ENCODE data around the gene ODAD2.
"Not testable (repeated sequence)": the region's sequence is repeated elsewhere in the genome, so short reads cannot be mapped to it uniquely, and the experiment has no call there.

Gene ODAD2, protein sequence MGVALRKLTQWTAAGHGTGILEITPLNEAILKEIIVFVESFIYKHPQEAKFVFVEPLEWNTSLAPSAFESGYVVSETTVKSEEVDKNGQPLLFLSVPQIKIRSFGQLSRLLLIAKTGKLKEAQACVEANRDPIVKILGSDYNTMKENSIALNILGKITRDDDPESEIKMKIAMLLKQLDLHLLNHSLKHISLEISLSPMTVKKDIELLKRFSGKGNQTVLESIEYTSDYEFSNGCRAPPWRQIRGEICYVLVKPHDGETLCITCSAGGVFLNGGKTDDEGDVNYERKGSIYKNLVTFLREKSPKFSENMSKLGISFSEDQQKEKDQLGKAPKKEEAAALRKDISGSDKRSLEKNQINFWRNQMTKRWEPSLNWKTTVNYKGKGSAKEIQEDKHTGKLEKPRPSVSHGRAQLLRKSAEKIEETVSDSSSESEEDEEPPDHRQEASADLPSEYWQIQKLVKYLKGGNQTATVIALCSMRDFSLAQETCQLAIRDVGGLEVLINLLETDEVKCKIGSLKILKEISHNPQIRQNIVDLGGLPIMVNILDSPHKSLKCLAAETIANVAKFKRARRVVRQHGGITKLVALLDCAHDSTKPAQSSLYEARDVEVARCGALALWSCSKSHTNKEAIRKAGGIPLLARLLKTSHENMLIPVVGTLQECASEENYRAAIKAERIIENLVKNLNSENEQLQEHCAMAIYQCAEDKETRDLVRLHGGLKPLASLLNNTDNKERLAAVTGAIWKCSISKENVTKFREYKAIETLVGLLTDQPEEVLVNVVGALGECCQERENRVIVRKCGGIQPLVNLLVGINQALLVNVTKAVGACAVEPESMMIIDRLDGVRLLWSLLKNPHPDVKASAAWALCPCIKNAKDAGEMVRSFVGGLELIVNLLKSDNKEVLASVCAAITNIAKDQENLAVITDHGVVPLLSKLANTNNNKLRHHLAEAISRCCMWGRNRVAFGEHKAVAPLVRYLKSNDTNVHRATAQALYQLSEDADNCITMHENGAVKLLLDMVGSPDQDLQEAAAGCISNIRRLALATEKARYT

DNA sequence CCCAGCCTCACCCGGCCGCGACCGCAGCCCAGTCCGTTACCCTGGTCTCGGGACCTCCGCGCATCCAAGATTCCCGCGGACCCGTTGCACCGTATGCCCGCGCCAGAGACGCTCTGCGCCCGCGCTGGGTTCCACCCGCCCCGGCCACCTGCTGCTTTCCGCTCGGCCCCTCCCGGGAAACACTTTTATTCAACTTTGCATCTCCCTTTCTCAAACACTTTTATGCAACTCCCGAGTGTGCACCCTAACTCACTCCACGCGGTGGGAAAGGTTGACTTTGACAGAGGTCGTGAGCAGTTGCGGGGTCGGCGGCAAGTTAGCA is at the start of gene ODAD2:
TSS of gene ODAD2 (minus strand) at position 126 of the 322 bp plus-strand sequence. CDS start 3,937 bp downstream, outside the sequence.
- no peak for DNase-seq (ENCODE audit: low spot score)

DNA sequence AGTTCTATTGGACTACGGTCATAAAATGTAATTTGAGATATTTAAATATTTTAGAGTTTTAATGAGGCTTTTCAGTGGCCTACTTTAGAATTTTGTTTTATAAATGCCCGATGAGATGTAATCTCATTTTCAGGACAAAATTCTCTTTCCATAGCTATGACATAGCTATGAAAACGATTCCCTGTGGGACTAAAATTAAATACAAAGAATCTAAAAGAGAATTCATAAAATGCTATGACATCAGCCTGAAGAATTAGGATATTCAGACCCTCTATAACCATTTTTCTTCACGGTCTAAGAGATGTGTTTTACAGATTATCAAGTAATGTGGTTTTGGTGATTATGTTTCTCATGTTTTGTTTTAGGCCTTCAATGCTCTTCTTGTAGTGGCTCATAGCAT is 48.2 kb upstream of the ODAD2 start:
- DNase-seq (ENCODE audit: low spot score): no peak

DNA sequence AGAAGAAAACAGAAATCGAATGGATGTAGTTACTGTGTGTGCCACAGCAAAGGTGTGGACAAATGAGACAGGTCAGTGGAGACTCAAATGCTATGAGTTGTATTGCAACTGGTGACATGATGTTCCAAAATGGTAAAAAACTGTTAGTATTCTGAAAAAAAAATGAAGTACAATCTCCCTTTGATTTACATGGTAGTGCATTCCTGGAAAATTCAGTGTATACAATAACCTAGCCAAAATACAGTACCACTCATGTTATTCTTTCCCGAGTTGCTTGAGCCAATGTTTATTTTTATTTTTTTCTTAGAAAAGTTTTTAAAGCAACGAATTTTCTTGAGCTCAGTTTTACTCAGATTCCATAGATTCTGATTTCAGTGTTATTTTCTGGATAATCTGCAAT is 47.7 kb upstream of the ODAD2 start:
- no peak for DNase-seq (ENCODE audit: low spot score)

DNA sequence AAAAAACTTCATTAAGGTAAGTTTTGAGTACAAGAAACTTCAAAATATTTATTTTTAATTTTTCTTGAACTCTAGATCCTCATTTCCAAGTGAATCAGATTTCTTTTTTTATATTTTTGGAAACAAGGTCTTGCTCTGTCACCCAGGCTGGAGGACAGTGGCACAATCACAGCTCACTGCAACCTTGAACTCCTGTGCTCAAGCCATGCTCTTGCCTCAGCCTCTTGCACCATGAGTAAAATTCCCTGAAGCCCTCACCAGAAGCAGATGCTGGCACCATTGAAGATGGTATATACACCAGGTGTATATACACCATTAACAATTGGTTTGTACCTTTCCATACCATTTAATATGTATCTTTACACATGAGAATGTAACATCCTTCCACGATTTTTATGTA is 45.1 kb upstream of the ODAD2 start:
- no peak for DNase-seq (ENCODE audit: low spot score)

DNA sequence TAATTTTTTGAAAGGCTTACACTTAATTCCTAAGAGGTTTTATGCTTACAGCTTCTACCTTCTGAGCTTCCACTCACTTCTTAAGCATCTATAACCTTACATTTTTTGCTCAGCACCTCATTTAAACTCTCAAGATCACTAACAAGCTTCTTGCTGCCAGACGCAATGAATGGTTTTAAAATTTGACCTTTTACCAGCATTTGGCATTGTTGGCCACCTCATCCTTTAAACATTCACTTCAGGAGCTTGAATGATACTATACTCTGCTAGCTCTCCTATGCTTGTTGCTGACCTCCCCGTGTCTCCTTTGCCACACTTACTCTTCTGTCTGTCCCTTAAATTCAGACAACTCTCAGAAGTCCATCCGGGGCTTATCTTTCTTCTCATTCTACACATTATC is 37.7 kb upstream of the ODAD2 start:
- DNase-seq (ENCODE audit: low spot score): no peak

DNA sequence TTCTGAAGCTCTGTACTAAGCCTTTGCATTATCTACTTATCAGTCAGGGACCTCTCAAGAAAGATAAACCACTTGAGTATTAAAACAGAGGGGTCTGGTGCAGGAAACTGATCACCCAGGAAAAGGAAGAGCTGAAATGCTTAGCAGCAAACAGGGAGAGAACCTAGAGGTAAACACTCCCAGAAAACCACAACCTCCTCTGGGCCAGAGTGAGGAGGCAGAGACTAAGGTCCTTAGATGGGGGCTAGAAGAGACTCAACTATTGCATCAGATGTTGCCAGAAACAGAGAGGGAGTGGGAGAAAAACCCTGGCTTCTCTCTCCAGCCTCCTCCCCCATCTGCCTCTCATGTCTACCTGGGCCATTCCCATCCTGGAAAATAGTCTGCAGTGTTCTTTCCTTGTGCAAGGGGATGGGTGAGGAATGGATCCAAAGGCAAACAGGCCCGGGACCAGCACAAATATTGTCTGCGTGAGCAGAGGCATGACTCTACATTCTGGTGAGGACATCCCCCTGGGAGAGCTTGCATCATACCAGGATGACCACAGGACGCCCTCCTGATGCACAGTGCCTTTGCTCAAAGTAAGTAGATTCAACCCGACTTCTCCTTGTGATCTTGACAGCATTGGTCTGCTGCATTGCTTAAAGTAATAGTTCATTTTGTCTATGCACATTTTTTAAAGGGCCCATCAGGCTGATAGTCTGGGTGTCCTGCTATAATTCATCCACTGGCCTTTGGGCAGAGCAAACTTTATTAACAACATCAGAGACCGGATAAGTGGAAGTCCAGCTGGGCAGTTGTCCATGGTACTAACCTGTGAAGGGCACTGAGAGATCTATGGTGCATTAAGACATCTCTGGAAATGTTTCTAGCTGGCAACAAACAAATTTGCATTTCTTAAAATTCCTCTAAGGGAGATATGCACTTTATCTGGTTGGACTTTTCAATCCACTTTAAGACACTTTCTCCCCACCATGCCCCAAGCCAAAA is 22.4 kb upstream of the ODAD2 start:
- no peak for DNase-seq (ENCODE audit: low spot score)

DNA sequence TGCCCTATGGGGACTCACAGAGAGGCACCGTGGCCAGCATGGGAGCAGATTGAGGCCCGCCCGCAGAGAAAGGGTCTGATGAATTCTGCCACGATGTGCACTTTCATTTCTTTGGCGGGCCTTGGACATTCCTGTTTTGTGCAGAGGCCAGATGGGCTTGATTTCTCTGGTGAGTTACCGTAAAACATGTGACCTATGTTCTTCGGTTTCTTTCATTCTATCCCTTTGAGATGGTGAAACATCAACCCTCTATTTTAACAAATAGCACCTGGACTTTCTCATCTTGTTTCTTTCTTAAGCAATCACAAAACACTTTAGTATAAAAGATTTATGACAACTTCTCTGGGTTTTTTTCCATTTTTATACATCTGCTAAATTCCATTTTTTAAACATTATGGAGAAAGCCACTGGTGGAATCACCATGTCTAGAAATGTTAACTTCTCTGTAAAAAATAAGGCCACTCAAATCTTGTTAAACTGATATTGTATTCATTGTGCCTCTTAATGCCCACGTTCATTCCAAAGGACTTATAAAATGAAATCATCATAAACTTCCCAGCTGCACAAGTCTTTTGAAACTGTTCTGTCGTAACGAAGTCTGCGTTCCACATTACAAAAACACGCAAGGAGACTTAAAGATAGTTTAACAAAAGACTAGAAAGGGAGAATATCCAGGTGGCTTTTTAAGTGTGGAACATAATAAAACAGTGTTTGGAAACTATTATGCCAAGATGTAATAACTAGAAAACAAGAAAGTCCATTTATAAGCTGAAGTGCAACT is 21.4 kb upstream of the ODAD2 start:
- DNase-seq (ENCODE audit: low spot score): no peak

DNA sequence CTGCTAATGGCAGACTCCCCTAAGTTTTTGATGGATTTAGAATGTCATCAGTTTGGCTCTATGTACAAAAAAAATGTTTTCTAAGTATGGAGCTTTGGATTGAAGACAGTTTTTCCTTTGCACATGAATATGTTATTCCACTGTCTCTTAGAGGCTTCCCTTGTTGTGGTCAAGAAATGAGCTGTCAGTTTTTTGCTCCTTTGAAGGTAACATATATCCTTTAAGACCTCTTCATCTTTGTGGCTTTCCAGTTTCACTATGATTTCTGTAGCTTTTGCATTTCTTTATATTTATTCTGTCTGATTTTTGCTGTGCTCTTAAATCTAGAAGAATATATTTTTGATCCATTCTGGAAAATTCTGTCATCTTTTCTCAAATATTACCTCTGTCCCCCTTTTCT is 15.8 kb upstream of the ODAD2 start:
- no peak for DNase-seq (ENCODE audit: low spot score)

DNA sequence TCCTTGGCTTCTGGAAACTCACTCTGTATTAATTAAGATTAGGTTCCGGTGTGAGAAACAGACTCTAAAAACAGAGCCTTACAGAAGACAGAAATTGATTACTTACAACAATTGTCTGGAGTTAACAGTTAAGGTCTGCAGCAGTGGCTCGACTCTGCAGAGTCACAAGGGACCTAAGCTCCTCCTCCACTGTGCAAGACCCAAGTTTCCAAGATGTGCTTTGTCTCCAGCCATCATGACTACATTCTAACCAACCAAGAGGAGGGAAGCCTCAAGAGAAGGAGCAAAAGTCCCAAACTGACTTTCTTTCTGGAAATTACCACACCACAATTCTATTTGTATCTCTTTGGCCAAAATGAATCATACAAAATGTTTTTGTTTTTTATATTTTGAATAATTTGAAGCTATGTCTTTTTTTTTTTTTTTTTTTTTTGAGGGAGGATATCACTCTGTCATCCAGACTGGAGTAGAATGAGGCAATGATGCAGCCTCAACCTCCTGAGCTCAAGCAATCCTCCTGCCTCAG is 14.2 kb upstream of the ODAD2 start:
- DNase-seq (ENCODE audit: low spot score): no peak

DNA sequence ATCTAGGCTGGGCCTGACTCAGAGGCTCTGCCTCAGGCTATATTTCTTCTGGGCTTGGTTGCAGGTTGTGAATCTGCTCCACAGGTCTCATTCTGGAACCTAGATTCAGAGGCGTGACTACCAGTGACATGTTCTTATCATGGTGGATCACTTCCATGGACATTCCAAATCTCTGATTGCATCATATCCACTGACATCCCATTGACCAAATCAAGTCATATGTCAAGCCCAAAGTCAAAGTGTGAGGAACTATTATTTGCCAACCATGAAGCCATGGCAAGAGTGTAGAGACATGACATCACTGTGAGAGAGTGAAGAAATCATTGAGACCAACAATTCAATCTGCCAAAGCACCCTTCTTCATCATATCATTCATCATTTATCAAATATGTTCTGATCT is 11.9 kb upstream of the ODAD2 start:
- no peak for DNase-seq (ENCODE audit: low spot score)

DNA sequence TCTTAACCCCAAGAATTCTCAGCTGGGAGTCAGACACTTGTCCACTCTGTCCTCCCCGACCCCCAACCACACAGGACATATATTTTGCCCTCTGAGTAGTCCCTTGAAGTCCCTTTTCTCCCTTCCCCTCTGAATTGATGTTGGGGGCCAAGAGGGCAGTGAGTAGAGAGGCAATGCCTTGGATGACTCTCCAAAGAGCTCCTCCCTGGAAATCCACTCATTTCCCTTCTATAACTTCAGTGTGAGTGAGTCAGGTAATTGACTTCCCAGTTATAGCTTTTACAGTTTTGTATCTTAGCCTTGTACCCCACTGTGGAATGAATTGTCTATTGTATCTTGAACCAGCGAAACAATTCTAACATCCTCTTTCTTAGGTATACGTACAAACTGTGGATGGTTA is 9.2 kb upstream of the ODAD2 start:
- DNase-seq (ENCODE audit: low spot score): no peak

DNA sequence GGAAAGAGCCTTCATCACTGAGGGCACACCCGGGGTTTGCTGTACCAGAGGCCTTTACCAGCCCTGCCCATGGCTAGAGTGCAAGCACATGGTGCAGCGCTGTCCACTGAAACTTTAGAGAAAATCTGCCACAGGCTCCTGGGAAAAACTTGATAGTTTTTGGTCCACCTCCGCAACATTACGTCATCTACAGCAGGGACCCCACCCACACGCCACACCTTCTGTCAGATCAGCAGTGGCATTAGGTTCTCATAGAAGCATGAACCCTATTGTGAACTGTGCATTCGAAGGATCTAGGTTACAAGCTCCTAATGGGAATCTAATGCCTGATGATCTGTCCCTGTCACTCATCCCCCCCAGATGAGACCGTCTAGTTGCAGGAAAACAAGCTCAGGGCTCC is 2.5 kb upstream of the ODAD2 start:
- no peak for DNase-seq (ENCODE audit: low spot score)

DNA sequence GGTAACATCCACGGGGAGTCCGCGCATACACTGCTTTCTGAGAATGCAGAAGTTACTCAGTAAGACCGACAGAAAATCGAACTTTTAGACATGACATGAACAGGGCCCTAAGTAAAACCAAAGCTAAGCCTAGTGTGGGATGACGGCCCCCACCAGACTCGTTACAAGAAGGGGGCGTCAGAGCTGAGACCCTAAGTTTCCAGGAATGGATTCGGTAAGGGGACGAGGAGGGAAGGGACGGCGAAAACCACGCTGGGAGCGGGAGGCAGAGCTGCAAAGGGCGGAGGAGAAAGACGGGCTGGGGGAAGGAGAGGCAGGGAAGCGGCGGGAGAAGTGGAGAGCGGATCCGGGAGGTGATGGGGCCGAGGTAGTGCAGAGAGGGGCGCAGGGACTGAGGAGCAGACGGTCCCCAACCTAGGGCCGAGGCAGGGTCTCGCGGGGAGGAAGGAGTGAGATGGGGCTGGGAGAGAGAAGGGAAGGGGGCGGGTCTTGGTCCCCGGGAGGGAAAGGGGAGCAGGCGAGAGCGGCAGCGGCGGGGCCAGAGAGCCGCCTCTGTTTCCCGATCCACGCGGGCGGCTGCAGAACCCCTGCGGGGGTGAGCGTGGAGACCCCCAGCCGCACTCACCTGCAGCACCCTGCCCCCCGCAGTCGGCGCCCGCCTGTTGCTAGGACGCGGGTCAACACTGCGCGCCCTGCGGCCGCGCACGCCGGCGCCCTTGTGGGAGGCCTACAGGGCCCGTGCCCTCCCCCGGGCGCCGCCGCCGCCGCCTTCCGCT is 513 bp downstream of the ODAD2 start:
- peak; percentile 61 for DNase-seq (ENCODE audit: low spot score)

DNA sequence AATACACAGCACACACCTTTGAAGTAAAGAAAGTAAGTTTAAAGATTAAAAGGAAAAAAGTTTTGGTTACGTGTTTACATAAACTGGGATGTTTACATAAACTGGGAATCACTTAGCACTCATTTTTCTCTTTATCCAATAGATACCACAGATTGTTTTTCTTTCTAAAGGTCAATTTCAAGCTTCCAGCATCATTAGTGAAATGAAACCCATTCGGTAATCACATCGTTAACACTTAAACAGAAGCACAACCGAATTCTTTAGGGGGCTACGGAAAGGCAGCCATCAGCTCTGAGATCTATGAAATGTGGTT is 1.1 kb downstream of the ODAD2 start:
- no peak for DNase-seq (ENCODE audit: low spot score)

DNA sequence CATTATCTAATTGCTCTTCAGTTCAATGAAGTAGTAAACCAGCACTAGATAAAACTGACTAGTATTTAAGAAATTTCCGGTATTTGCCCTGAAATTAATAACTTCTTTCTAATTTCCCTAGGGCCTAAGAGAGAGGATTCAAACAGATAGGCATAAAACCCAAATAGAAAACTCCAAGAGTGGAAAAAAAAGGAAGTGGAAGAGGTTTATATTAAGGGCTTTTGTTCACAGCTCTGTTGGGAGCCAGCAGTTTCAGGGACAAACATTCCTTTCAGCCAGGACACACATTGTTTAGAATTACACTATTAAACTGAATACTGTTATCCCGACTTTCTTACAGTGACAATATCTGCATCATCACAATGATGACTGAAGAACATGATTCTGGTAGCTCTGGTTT is 3.6 kb downstream of the ODAD2 start:
- DNase-seq (ENCODE audit: low spot score): no peak

DNA sequence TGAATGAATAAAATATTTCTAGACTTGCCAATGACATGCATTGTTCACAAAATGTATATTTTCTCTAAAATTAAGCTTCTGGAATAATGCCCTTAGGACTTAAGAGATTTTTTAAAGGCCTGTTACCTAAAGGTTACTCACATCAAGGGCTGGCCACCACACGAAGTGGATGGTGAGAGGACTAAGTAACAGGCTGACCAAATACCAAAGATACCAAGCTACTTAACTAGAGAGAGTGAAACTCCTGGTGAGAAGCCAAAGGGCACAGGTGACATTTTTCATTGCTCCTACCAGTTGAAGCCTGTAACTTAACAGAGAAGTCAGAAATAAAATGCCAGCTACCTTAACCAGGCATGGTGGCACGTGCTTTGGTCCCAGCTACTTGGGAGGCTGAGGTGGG is 9.5 kb downstream of the ODAD2 start:
- not testable (repeated sequence) for DNase-seq (ENCODE audit: low spot score)

DNA sequence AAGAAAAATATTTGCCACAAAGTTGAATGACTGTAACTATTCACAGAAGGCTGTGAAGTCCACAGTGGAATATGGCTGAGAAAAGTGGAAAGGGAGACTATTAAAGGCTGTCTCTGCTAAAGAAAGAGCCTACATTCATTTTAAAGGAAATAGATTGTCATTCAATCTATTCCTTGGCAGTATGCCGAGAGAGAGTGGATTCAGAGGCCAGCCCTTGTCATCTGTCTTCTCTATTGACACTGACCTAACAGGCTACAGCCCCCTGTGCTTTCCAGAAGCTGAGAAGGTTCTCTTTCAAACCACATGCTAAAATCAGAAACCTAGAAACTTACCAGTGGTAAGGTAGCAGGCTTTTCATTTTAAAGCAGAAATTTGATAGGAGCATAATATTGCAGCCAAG is 12.1 kb downstream of the ODAD2 start:
- DNase-seq (ENCODE audit: low spot score): no peak

DNA sequence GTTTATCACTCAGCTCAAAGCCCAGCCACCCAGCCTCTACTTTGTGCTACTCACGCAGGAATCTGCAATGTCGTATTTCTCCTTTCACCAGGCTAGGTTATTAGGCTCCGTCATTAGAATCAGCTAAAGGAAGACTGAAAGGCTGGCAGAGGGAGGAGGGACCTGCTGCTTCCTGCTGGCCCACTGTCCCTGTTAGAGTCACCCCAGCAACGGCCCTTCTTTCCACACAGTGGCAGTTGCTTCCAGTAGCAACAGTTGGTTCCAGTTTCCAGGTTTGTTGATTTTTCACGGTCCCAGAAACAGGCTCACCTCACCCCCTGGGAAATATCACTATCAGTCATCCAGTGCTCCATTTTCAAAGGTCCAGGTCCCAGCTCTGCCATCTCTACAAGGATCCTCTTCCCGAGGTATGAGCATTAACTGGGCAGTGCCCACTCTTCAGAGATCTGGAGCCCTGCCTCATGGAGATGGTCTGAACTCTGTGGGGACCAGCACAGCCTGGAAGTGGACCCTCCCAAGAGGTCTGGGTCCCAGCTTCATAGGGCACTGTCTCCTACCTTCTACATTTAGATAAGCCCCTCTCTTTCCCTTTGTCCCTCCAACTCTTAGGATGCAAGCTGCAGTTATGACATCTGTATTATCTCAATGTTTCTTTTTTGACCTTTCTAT is 15.9 kb downstream of the ODAD2 start:
- no peak for DNase-seq (ENCODE audit: low spot score)

DNA sequence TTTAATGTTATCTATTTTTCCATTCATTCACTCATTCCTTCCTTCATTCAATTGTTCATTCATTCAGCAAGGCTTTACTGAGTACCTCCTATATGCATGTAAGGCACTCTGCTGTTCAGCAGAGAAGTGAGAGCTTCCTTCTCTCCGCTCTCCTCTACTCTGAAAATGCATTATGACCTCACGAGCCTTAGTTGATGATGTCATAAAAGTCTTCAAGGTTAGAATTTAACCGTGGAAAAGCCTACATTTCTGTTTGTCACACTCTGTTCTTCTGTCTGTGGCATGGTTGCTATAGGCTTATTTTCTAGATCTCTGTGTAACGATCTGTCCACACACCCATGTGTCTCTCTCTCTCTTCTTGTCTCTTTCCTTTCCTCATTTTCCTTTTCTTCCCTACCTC is 17.1 kb downstream of the ODAD2 start:
- no peak for DNase-seq (ENCODE audit: low spot score)

DNA sequence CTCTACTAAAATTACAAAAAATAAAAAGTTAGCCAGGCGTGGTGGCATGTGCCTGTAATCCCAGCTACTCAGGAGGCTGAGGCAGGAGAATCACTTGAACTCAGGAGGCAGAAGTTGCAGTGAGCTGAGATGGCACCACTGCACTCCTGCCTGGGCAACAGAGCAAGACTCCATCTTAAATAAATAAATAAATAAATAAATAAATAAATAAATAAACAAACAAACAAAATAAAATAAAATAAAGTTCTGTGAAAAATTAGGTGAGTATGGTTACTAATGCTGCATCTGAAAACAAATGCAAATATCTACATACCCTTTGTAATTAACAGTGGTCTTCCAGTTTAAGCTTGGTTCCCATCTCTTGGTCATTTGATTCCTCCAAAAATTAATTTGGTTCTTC is 28.1 kb downstream of the ODAD2 start:
- DNase-seq (ENCODE audit: low spot score): not testable (repeated sequence)

All from GM03348 (cell line).